ENCODE results near the gene OLIG2. TPM values are rescaled to one million over a fixed set of nuclear protein-coding genes. Genes with fewer than 3 reads are reported as not detected.

The OLIG2 gene
- polyA plus RNA-seq, 1 of the 3 experiments (the other 2 are of a cell fraction), result not detected

GRCh38 chr21:33015096-33015495 lies 10.6 kb upstream of the OLIG2 start:
- no peaks in the 10 kb centered on the region for H3K9me2 ChIP-seq
- no peaks in the 10 kb centered on the region for H3K36me3 ChIP-seq (replicated peaks in 1 of 2; ENCODE audit: control insufficient read depth in 1 of 2, insufficient read depth in 2 of 2, low read length in 1 of 2)
- no peak overlapping the region for H3K4me2 ChIP-seq
- H3K9ac ChIP-seq, result no peak overlapping the region
- POLR2A ChIA-PET, result no interaction called here
- DNase-seq, result no peak
- H3K4me1 ChIP-seq (ENCODE audit: control insufficient read depth in 1 of 2, insufficient read depth in 2 of 2, low read depth in 1 of 2, low read length in 1 of 2), result no peaks in the 10 kb centered on the region
- H2AFZ ChIP-seq (ENCODE audit: low read depth), result no peak overlapping the region
- no peaks in the 10 kb centered on the region for H3K79me2 ChIP-seq (ENCODE audit: insufficient read depth)
- H3K27me3 ChIP-seq (ENCODE audit: insufficient read depth), result peaks cover 66% of the 10 kb centered on the region
- TF ChIP-seq POLR2AphosphoS5 (IDR thresholded peaks at IDR 0.05; ENCODE audit: low read depth, low read length) (no peak), TAF1 (IDR thresholded peaks at IDR 0.05; ENCODE audit: borderline replicate concordance, low read depth, low read length) (no peak), MXI1 (IDR thresholded peaks at IDR 0.05; ENCODE audit: low read depth, low read length) (no peak), TEAD4 (IDR thresholded peaks at IDR 0.05; ENCODE audit: borderline replicate concordance, insufficient read depth) (no peak), MAX (IDR thresholded peaks at IDR 0.05; ENCODE audit: low read depth) (no peak), USF1 (IDR thresholded peaks at IDR 0.05; ENCODE audit: borderline replicate concordance, low read depth) (no peak), EP300 (IDR thresholded peaks at IDR 0.05; ENCODE audit: borderline replicate concordance in 1 of 2, low read depth in 1 of 2, low read length in 1 of 2) (no peak), PBX3 (IDR thresholded peaks at IDR 0.05) (no peak), RFX5 (IDR thresholded peaks at IDR 0.05; ENCODE audit: low read length) (no peak), YY1 (IDR thresholded peaks at IDR 0.05; ENCODE audit: low read depth) (no peak), MEF2A (IDR thresholded peaks at IDR 0.05; ENCODE audit: borderline replicate concordance, low read depth) (no peak)
- no peak overlapping the region for H3K4me3 ChIP-seq (ENCODE audit: low read depth in 2 of 2, low read length in 1 of 2)
- H4K20me1 ChIP-seq (ENCODE audit: insufficient read depth), result no peaks in the 10 kb centered on the region
- CTCF ChIA-PET, result no interaction called here
- peaks cover 6% of the 10 kb centered on the region for H3F3A ChIP-seq (replicated peaks; ENCODE audit: insufficient read depth)
- H3K9me3 ChIP-seq, result no peaks in the 10 kb centered on the region
- 1% methylated on average over 4 of the region's 4 CpGs for WGBS (ENCODE audit: low lambda C conversion rate)
- no peak overlapping the region for H3K27ac ChIP-seq (ENCODE audit: low read depth in 2 of 2, low read length in 1 of 2)

- 34% methylated on average over 3 of the region's 3 CpGs for WGBS (ENCODE audit: low lambda C conversion rate)
- H2AFZ ChIP-seq (ENCODE audit: low read depth), result no peak overlapping the region
- peaks cover 6% of the 10 kb centered on the region for H3F3A ChIP-seq (replicated peaks; ENCODE audit: insufficient read depth)
- H3K4me1 ChIP-seq (ENCODE audit: control insufficient read depth in 1 of 2, insufficient read depth in 2 of 2, low read depth in 1 of 2, low read length in 1 of 2), result no peaks in the 10 kb centered on the region
- no peak for DNase-seq
- no peaks in the 10 kb centered on the region for H3K79me2 ChIP-seq (ENCODE audit: insufficient read depth)
- no peak overlapping the region for H3K27ac ChIP-seq (ENCODE audit: low read depth in 2 of 2, low read length in 1 of 2)
- ChIA-PET POLR2A (no interaction called here), CTCF (no interaction called here)
- TF ChIP-seq USF1 (IDR thresholded peaks at IDR 0.05; ENCODE audit: borderline replicate concordance, low read depth) (no peak), GATA2 (CRISPR knock-in tag; IDR thresholded peaks at IDR 0.05) (no peak), RCOR1 (IDR thresholded peaks at IDR 0.05; ENCODE audit: low read length) (no peak), IRF3 (IDR thresholded peaks at IDR 0.05; ENCODE audit: low read depth, low read length) (no peak), USF2 (IDR thresholded peaks at IDR 0.05; ENCODE audit: borderline replicate concordance, low read depth, low read length) (no peak), ZBTB33 (IDR thresholded peaks at IDR 0.05; ENCODE audit: borderline replicate concordance, low read depth) (no peak), EP300 (IDR thresholded peaks at IDR 0.05; ENCODE audit: borderline replicate concordance in 1 of 2, low read depth in 1 of 2, low read length in 1 of 2) (no peak)
- H3K36me3 ChIP-seq (replicated peaks in 1 of 2; ENCODE audit: control insufficient read depth in 1 of 2, insufficient read depth in 2 of 2, low read length in 1 of 2), result no peaks in the 10 kb centered on the region
- no peaks in the 10 kb centered on the region for H4K20me1 ChIP-seq (ENCODE audit: insufficient read depth)
- no peak overlapping the region for H3K4me2 ChIP-seq
- H3K27me3 ChIP-seq (ENCODE audit: insufficient read depth), result peaks cover 65% of the 10 kb centered on the region
- no peak overlapping the region for H3K4me3 ChIP-seq (ENCODE audit: low read depth in 2 of 2, low read length in 1 of 2)
- H3K9me3 ChIP-seq, result no peaks in the 10 kb centered on the region
- no peak overlapping the region for H3K9ac ChIP-seq
- no peaks in the 10 kb centered on the region for H3K9me2 ChIP-seq
Measured at GRCh38 chr21:33015756-33016155, 10.0 kb upstream of the OLIG2 start.

Data from SK-N-SH (cell line).